HG02759 (cell line): Measurements from ENCODE around the gene CLEC18B.
"Not testable (repeated sequence)": the region's sequence is repeated elsewhere in the genome, so short reads cannot be mapped to it uniquely, and the experiment has no call there.

Experiments used
- ATAC-seq: cut with Tn5 transposase; IDR thresholded peaks from one replicate; pipeline ENCODE4 v1.9.1; 2021; ENCODE audit warnings: mild to moderate bottlenecking, moderate library complexity; ENCODE audit not compliant: unreplicated experiment

Gene CLEC18B

DNA sequence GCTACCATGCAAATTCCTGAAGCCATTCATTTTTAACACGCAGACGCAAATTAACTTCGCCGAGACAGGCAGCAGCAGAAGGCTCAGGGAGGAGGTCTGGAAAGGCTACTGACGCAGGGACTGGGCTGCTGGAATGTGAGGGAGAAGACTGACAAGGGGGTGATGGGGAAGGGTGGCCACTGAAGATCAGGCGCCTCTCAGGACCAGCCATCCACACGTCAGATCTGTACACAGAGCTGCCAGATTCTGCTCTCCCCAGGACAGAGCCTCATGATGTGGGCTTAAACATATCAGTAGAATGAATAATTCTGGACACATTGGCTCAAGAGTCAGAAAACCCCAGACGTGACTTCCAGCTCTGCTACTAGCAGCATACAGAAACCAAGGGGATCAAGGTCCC is 25.6 kb upstream of the CLEC18B start:
- no peak for ATAC-seq

DNA sequence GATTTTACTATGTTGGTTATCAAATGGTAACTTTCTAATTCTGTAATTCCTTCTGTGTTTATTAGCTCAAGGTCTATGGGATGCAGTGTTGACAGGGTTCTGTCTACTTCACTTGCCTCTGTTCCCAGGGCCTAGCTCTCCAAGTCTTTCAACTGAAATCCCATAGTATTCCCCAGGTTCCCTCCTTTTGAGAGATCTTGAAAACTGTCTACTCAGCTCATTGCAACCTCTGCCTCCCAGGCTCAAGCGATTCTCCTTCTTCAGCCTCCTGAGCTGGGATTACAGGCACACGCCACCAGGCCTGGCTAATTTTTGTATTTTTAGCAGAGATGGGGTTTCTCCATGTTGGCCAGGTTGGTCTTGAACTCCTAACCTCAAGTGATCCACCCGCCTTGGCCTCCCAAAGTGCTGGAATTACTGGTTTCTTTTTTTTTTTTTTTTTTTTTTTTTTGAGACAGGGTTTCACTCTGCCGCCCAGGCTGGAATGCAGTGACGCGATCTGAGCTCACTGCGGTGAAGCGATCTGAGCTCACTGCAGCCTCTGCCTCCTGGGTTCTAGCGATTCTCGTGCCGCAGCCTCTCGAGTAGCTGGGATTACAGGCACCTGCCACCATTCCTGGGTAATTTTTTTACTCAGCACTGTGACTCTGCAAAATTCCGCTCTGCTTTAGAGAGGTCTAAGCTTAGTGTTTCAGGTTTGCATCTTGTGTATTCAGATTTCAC is 22.5 kb upstream of the CLEC18B start:
- ATAC-seq = not testable (repeated sequence)

DNA sequence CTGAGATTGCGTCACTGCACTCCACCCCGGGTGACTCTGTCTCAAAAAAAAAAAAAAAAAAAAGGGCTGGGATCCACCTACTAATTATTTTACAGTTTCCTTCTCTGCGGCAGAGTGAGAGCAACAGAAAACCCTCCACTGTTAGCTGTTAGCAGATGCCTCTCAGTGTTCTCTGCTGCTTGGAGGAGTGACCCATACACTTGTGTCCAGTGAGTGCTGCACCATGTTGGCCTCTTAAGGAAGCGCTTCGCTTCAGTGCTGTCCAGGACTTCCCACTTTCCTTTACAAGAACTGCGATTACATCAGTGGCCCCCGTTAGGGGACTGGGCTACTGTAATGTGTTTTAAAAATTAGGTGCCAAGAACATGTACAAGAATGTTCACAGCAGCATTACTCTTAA is 18.4 kb upstream of the CLEC18B start:
- ATAC-seq = no peak

DNA sequence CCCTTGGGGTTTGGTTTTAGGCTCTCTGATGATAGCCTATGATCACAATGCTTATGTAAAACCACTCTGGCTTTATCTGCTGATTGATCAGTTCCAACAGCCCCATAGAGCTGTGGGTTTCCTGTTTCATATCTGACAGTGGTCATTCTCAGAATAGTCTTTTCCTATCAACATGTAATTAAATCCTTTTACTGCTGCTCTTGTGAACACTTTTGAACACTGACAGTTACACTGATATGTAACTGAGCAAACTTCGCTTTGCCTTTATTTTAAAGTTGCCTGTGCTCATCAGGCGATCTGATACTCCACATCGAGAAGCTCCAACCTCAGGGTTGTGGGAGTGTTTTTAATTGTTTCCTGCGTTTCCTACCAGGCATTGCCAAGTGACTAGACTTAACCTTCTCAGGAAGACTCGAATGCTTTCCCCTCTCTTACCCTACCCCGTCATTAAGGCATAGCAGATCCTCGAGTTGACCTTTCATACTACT is 17.3 kb upstream of the CLEC18B start:
- ATAC-seq = no peak

DNA sequence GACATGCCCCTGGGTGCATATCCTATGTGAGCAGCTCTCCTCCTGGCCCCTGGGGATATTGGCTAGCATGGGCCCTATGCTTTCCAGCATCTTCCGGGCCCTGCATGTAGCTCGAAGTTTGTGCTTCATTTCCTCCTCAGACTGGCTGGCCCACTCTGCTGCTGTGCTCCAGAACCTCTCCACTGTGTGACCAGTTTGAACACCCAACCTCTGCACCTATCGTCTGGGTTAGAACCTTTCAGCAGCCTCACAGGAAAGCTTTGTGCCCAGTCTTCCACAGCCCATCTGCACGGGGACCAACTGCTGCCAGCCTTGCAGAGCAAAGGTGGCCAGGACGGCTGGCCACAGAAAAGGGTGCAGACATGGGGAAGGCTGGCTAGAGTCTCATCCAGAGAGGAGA is 10.2 kb upstream of the CLEC18B start:
- no peak for ATAC-seq

DNA sequence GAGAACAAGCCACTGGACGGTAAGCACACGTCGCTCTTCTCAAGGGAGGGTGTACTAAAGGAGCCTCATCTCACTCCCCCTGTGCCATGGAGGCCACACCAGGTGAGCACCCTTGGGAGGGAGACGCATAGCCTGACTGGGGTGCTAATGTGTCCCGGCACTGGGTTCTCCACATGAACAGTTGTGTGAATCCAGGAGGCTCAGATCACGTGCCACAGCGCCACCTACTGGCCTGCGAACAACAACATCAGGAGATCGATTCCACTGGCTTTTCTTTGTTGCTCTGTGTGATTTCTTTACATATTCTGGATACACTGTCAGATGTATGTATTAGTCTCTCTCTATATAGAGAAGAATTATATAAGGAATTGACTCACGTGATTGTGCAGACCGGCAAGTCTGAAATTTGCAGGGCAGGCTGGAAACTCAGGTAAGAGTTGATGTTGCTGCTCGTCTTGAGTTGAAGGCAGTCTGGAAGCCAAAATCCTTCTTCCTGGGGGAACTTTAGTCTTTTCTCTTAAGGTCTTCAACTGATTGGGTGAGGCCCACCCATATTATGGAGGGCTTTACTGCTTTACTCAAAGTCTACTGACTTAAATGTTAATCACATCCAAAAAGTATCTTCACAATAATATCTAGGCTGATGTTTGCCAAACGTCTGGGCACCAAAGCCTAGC is 8.9 kb upstream of the CLEC18B start:
- ATAC-seq = peak; percentile 62

DNA sequence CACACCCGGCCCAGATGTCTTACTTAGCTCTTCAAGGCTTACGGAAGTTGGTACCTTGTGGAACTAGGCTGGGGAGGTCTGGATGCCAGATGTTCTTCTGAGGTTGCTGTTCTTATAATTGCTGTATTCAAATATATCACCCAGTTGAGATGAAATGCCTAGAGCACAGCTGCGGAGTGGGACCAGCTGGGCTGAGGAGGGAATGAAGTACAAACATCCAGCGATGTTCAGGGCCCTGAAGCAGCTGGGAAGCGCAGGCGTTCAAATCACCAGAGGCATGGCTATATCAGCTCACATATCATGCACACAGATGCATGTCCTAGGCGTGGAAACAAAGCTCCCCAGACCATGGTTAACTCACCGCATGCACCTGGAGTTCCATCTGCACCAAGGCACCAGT is 7.2 kb upstream of the CLEC18B start:
- ATAC-seq = not testable (repeated sequence)

DNA sequence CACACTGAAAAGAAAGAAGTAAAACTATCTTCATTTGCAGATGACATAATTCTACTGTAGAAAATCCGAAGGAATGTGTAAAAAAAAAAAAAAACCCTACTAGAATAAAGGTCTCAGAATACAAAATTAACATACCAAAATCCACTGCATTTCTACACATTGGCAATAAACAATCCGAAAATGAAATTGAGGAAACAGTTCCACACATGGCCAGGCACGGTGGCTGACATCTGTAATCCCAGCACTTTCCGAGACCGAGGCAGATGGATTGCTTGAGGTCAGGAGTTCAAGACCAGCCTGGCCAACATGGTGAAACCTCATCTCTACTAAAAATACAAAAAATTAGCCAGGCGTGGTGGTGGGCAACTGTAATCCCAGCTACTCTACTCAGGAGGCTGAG is 4.5 kb upstream of the CLEC18B start:
- ATAC-seq = not testable (repeated sequence)

DNA sequence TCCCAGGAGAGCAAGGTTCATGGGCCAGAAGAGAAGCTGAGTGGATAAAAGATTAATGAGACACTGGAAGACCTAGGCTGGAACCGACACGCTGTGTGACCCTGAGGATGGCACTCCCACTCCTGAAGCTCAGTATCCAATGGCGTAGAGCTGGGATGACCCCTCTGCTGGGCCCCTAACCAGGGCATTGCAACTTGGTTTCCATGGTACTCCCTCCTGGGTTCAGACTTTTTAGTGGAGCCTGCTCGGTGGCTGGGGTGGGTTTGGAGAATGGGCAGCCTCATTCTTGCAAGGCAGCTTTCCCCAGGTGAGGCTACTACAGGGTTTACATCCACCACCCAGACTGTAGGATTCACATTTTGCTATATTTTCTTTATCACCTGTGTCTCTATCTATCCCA is 2.4 kb upstream of the CLEC18B start:
- not testable (repeated sequence) for ATAC-seq

DNA sequence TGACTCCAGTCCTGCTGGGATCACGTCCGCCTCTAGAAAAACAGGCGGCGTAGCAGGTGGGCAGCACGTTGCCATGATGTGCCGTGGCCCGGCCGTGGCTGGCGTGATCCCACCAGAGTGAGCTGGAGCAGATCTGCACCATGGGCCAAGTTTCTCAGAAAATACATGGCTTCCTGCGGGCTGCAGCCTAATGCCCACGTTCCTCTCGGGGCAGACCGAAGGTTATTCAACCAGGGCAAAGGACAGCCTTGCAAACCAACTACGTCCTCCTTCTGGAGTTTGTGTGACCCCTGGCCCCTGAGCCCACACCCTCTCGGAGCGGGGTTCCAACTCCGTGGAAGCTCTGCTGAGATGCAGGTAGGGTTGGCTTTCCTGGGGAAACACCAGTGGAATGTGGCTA is 808 bp upstream of the CLEC18B start:
- not testable (repeated sequence) for ATAC-seq

DNA sequence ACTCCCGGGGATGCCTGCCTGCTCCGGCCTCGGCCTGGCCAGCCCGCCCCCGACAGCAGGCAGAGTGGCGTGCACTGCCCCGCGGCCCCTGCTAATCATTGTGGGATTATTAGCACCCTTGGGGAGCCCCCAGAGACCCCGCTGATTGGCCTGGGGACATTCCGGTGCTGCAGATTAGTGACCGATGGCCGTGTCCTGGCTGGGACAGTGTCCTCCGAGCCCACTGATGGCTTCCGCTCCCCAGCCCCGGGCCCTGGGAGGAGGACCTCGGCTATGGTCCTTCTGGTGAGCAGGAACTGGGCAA is 156 bp upstream of the CLEC18B start:
- ATAC-seq = not testable (repeated sequence)

DNA sequence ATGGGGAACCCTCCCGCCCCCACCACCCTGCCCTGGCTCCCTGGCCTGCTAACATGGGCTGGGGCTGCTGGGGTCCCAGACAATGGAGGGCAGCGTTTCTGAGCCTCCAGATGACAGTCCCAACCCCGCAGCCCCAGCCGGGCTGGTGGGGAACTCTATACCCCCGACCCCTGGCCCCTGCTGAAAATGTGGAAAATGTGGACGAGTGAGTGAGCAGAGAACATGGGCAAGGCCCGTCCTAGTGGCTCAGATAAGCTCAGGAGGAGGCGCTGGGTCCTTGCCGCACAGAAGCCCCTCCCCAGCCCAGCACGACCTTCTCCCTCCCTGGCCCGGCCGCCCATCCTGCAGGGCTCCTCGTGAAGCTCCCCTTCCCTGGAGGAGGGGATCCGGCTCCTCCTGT is 1.5 kb downstream of the CLEC18B start:
- ATAC-seq = not testable (repeated sequence)

DNA sequence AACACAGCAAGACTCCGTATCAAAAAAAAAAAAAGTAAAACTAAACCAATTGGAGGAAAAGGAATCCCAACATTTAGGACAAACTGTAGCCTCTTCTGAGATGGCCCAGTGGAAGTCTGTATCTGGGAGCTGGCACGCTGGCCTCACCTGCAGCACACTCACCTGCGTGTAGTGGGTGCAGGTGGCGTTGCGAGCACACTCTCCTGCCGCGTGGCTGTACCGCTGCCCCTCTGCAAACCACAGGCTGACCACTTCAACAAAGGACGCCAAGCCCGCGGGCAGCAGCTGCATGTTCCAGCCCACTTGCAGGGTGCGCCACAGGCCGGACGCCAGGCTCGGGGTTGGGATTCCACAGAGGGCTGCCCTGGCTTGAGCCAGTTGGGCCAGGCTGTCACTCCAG is 3.4 kb downstream of the CLEC18B start:
- ATAC-seq = not testable (repeated sequence)

DNA sequence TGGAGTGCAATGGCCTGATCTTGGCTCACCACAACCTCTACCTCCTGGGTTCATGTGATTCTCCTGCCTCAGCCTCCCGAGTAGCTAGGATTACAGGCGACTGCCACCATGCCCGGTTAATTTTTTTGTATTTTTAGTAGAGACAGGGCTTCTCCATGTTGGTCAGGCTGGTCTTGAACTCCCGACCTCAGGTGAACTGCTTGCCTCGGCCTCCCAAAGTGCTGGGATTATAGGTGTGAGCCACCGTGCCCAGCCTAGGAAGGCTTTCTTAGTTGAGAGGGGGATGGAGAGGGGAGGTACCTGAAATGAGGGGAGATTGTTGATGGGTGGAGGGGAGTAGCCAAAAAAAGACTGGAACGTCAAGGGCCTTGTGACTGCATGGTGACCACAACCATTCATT is 7.4 kb downstream of the CLEC18B start:
- ATAC-seq = not testable (repeated sequence)

DNA sequence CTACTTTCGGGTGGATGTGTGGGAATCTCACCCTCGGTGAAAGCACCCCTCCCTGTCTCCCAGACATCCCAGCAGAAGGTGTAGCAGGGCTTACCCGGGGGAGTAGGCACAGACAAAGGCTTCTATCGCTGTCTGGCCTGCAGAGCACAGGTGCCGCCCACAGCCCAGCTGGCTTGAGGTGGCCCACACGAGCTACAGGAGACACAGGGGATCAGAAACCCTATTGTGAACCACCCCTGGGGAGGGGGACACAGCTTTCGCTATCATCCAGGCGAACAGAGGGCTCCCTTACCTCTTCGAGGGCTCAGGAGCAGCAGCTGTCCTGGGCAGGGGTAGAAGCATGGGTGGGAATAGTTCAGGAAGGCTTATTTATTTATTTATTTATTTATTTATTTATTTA is 7.8 kb downstream of the CLEC18B start:
- ATAC-seq = not testable (repeated sequence)

DNA sequence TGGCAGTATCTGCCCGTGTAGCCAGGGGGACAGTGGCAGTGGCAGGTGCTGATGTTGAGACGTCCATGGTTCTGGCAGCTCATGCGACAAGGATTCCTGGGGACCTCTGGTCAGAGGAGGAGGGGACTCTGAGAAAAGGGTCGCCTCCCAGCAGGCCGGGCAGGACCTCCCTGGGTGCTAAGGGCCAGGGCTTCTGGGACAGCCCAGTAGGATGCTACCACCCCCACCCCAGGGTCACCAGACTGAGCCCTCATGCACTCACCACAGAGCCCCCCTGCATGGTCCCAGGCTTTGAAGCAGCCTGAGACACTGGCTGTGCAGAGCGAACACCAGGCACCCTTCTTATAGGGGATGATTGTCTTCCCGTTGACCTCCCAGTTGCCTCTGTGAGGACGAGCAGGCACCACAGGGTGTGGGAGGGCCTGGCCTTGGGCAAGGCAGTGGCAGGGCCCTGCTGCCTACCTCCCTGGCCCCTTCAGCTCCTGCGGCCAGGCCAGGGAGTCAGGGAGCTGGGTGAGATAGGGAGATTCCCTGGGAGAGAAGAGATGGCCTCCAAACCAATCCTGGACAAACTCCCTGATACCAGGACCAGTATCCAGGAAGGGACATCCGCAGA is 8.4 kb downstream of the CLEC18B start:
- ATAC-seq = not testable (repeated sequence)

DNA sequence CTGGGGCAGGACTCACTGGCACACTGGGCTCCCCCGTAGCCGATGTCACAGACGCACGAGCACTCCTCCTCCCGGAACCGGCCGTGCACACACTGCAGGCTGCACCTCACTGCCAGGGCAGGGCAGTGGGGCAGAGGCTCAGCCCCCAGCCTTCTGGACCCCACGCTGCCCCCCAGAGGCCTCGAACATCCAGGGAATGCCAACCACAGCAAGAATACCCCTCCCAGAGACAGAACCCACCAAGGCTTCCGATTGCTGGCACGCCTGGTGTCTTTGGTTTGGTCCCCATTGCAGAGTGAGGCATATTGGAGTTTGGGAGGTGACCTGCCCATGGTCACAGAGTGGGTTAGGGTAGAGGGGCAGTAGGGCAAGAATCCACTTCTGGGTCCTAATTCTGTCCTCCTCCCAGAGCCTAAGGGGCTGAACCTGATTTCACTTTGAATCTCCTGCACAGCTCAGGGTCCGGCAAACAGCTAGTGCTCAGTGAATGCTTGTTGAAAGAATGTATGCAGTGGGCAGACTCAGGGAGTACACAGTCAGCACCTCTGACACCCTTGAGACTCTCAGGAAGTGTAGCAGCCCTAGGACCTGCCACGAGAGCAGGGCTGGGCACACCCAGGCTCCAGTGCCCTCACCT is 9.0 kb downstream of the CLEC18B start:
- ATAC-seq = not testable (repeated sequence)

DNA sequence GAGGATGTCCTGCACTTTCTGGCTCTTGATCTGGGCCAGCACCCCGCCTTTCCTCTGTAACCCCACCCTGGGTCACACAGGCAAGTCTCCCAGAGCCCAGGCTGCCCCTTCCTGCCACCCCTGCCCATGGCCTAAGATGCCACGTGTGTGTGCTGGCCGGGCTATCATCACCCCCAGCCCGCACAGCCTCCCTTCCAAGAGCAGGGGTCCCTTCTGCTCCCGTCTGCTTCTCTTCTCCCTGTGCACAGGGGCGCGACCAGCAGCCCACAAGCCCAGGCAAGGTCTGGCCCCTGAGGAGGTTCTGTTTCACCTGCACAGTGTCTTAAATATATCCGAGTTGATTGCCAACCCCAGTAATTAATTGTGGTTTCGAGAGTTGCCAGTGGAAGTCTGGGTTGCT is 10.3 kb downstream of the CLEC18B start:
- ATAC-seq = not testable (repeated sequence)

DNA sequence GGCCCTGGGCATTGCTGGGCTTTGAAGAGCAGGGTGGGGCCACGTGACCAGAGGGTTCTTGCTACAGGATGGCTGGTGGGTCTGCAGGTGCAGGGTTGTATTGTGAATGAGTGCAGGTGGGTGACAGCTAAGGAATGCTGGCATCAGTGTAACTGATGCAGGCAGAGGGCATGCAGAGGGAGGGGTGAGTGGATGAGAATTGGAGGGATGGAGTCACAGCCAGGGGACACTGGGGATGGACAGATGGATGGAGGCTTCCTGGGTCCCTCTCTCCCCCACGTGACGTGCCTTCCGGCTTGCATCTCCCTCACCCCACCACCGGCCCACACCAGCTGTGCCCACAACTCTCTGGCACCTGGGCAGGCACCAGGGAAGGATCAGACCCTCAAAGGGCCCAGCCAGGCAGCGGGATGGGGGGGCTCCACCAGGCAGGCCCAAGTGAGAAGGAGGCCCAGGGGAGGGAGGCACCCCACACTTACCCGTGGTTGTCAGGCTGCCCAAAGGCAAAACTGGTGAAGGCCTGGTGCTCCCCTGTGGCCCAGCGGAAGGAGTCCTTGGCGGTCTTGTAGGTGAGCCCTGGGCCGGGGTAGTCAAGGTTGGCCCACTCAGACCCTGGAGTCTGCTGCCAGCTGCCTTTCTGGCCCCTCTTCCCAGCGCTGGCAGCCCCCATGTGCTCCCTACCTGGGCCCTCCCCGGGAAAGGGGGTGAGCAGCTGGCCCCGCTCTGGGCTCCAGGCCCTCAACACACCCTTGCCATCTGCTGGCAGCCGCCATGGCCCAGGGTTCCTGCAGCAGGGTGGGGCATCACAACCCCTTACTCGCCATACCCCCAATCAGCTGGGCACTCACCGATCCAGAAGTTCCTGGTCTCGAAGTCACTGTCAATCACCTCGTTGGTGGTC is 11.0 kb downstream of the CLEC18B start:
- ATAC-seq = not testable (repeated sequence)

DNA sequence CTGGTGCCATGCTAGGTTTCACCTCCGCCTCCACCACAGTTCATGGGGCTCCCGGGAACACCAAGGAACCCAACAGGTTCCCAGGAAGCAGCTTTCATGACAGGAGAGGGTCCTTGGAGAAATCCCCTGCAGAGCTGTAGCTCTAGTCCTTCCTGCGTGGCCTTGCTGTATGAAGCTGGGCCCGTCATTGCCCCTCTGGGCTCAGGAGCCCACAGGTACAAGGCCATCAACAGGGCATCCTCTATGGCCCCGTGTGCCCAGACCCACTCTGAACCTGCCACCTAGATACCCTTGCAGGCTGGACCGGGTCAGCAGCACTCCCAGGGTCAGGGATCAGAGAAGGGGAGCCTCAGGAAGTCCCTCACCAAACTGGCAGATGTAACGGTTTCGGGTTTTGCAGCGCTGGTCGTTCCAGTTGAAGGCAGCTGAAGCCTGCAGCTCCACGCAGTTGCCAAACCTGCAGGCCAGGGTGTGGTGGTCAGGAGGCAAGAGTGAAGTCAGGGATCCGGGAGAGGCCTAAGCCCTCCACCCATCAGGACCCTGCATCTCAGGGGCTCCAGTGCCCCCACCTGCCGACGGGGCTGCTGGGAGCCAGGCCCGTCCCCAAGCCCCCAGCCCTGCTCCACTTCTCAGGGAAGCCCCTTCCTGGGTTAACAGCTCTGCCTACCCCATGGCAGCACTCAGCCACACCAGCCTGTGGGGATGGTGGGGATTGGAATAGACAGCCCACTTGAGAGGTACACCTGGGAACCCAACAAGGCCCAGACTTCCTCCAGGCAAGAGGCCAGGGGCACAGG is 11.9 kb downstream of the CLEC18B start:
- not testable (repeated sequence) for ATAC-seq
